Measurements from ENCODE around the gene DNAJB5. TPM values are rescaled to one million over a fixed set of nuclear protein-coding genes. Genes with fewer than 3 reads are reported as not detected.

Gene DNAJB5
- polyA plus RNA-seq (2012; rRNA removed): 3.3 and 4.0 TPM in 2 replicates
- 3.7 and 4.4 TPM in 2 replicates for polyA plus RNA-seq (2012; cell fraction: cytosol; rRNA removed)
- 3.3 and 5.0 TPM in 2 replicates for polyA plus RNA-seq (2012; cell fraction: nucleus; rRNA removed)

- Histone ChIP-seq H3K27ac (ENCODE audit: low read depth in 2 of 2, low read length in 1 of 2) (peak within 1 kb of the TSS; percentile 55 to 95), H3K9me2 (no peaks in the 10 kb centered on the region), H3F3A (replicated peaks; ENCODE audit: insufficient read depth) (peaks cover 18% of the 10 kb centered on the region), H4K20me1 (ENCODE audit: insufficient read depth) (no peaks in the 10 kb centered on the region), H3K79me2 (ENCODE audit: insufficient read depth) (peaks cover 3% of the 10 kb centered on the region; the same call in 1 of the 2 replicates), H2AFZ (ENCODE audit: low read depth) (peak within 1 kb of the TSS; percentile 94), H3K4me1 (ENCODE audit: control insufficient read depth in 1 of 2, insufficient read depth in 2 of 2, low read depth in 1 of 2, low read length in 1 of 2) (peaks cover 28 to 76% of the 10 kb centered on the region in 2 experiments), H3K36me3 (replicated peaks in 1 of 2; ENCODE audit: control insufficient read depth in 1 of 2, insufficient read depth in 2 of 2, low read length in 1 of 2) (no peaks in the 10 kb centered on the region), H3K27me3 (ENCODE audit: insufficient read depth) (no peaks in the 10 kb centered on the region), H3K9ac (peak within 1 kb of the TSS; percentile 79), H3K4me2 (peak within 1 kb of the TSS; percentile 84), H3K4me3 (ENCODE audit: low read depth in 2 of 2, low read length in 1 of 2) (peak within 1 kb of the TSS; percentile 70 to 94), H3K9me3 (no peaks in the 10 kb centered on the region)
- DNase-seq: peak; percentile 96
- POLR2A ChIA-PET: interaction anchor here (0.6 to 2.3 kb wide), 5 partner anchors 12 to 90 kb away, joined by 3 to 9 read pairs (median 3); partner anchors contain the start of genes FANCG and VCP
- WGBS (ENCODE audit: low lambda C conversion rate): under 1% methylated on average over 16 of the region's 65 CpGs
- CTCF ChIA-PET: interaction anchor here (0.7 to 8.5 kb wide), 6 partner anchors 30 to 107 kb away, joined by 3 to 174 read pairs (median 3); partner anchors contain the start of genes FANCG and PIGO
- TF ChIP-seq TAF1 (IDR thresholded peaks at IDR 0.05; ENCODE audit: borderline replicate concordance, low read depth, low read length) (no peak), POLR2AphosphoS5 (IDR thresholded peaks at IDR 0.05; ENCODE audit: low read depth, low read length) (no peak; the same call in 1 of the 2 replicates), REST (IDR thresholded peaks at IDR 0.05; ENCODE audit: low read depth, low read length) (no peak), CTCF (IDR thresholded peaks at IDR 0.05) (no peak), MXI1 (IDR thresholded peaks at IDR 0.05; ENCODE audit: low read depth, low read length) (peak; percentile 87), USF2 (IDR thresholded peaks at IDR 0.05; ENCODE audit: borderline replicate concordance, low read depth, low read length) (no peak), IRF3 (IDR thresholded peaks at IDR 0.05; ENCODE audit: low read depth, low read length) (peak; percentile 93), SIN3A (IDR thresholded peaks at IDR 0.05; ENCODE audit: borderline replicate concordance, low read depth, low read length) (peak; percentile 89), FOXM1 (IDR thresholded peaks at IDR 0.05; ENCODE audit: low read depth) (no peak), TCF12 (IDR thresholded peaks at IDR 0.05) (no peak), GATA2 (CRISPR knock-in tag; IDR thresholded peaks at IDR 0.05) (no peak), PBX3 (IDR thresholded peaks at IDR 0.05) (peak; percentile 100), ELF1 (IDR thresholded peaks at IDR 0.05) (no peak), RFX5 (IDR thresholded peaks at IDR 0.05; ENCODE audit: low read length) (peak; percentile 81), MAX (IDR thresholded peaks at IDR 0.05; ENCODE audit: low read depth) (peak; percentile 70), USF1 (IDR thresholded peaks at IDR 0.05; ENCODE audit: borderline replicate concordance, low read depth) (peak; percentile 18; the same call in 1 of the 2 replicates), JUND (IDR thresholded peaks at IDR 0.05) (no peak), GABPA (IDR thresholded peaks at IDR 0.05; ENCODE audit: low read depth) (no peak), SMC3 (IDR thresholded peaks at IDR 0.05; ENCODE audit: low read depth, low read length) (no peak), NRF1 (IDR thresholded peaks at IDR 0.05; ENCODE audit: low read depth, low read length) (peak; percentile 57), EZH2phosphoT487 (IDR thresholded peaks at IDR 0.05; ENCODE audit: borderline replicate concordance, low read depth) (no peak)
Observed at GRCh38 chr9:34989003-34989945, at the start of gene DNAJB5. Gene DNAJB5 (plus strand): TSS chr9:34989745. CDS start chr9:34990631, 886 bp downstream.
